ENCODE measurements around the gene DNM1. TPM values are rescaled to one million over a fixed set of nuclear protein-coding genes. Genes with fewer than 3 reads are reported as not detected.

The DNM1 gene
- total and polyA plus RNA-seq, 4 donors: 1.2 to 23.7 (median 6.1) TPM

GRCh38 chr9:128265348-128265847 is 62.2 kb downstream of the DNM1 start:
- no peak for TF ChIP-seq CTCF (IDR thresholded peaks at IDR 0.05; ENCODE audit: control extremely low read depth, extremely low read depth)
- Histone ChIP-seq H3K9ac (ENCODE audit: insufficient read depth in 1 of 2, low read length in 2 of 2) (no peak overlapping the region), H3K36me3 (ENCODE audit: control insufficient read depth in 4 of 4, insufficient read depth in 4 of 4, low read length in 4 of 4) (peaks cover 18 to 57% (median 28%) of the 10 kb centered on the region in 4 donors), H3K27ac (ENCODE audit: low read depth in 1 of 2, low read length in 1 of 2) (no peak overlapping the region), H3K9me3 (ENCODE audit: control insufficient read depth in 4 of 4, insufficient read depth in 3 of 4, low read length in 3 of 4) (no peaks in the 10 kb centered on the region), H3K4me1 (ENCODE audit: control insufficient read depth in 5 of 5, insufficient read depth in 5 of 5, low read length in 5 of 5) (no peaks in the 10 kb centered on the region), H3K27me3 (ENCODE audit: control insufficient read depth in 3 of 3, insufficient read depth in 3 of 3, low read length in 2 of 3) (no peaks in the 10 kb centered on the region), H3K4me3 (no peak overlapping the region)
- no peak for DNase-seq
- WGBS, 2 donors: 94 to 97% methylated on average over 10 of the region's 10 CpGs
- no peak for ATAC-seq (ENCODE audit: insufficient read depth, low FRiP score)

GRCh38 chr9:128266868-128267590 is 63.9 kb downstream of the DNM1 start:
- H3K4me3 ChIP-seq: no peak overlapping the region
- no peaks in the 10 kb centered on the region for H3K9me3 ChIP-seq (ENCODE audit: control insufficient read depth in 4 of 4, insufficient read depth in 3 of 4, low read length in 3 of 4)
- no peaks in the 10 kb centered on the region for H3K4me1 ChIP-seq (ENCODE audit: control insufficient read depth in 5 of 5, insufficient read depth in 5 of 5, low read length in 5 of 5)
- no peak overlapping the region for H3K9ac ChIP-seq (ENCODE audit: insufficient read depth in 1 of 2, low read length in 2 of 2)
- peaks cover 12 to 50% (median 29%) of the 10 kb centered on the region in 4 donors for H3K36me3 ChIP-seq (ENCODE audit: control insufficient read depth in 4 of 4, insufficient read depth in 4 of 4, low read length in 4 of 4)
- DNase-seq (no peak), ATAC-seq (ENCODE audit: insufficient read depth, low FRiP score) (no peak)
- no peaks in the 10 kb centered on the region for H3K27me3 ChIP-seq (ENCODE audit: control insufficient read depth in 3 of 3, insufficient read depth in 3 of 3, low read length in 2 of 3)
- no peak overlapping the region for H3K27ac ChIP-seq (ENCODE audit: low read depth in 1 of 2, low read length in 1 of 2)
- WGBS, 2 donors: 94% methylated on average over 15 of the region's 15 CpGs
- TF ChIP-seq CTCF (IDR thresholded peaks at IDR 0.05; ENCODE audit: control extremely low read depth, extremely low read depth): no peak

- ATAC-seq (ENCODE audit: insufficient read depth, low FRiP score) (no peak), DNase-seq (no peak)
- H3K27ac ChIP-seq (ENCODE audit: low read depth in 1 of 2, low read length in 1 of 2): no peak overlapping the region
Observed at GRCh38 chr9:128271112-128271511, 67.9 kb downstream of the DNM1 start.

More at GRCh38 chr9:128271112-128271511, 67.9 kb downstream of the DNM1 start:
- 86 to 95% methylated on average over 3 of the region's 3 CpGs for WGBS, 2 donors
- Histone ChIP-seq H3K27me3 (ENCODE audit: control insufficient read depth in 3 of 3, insufficient read depth in 3 of 3, low read length in 2 of 3) (no peaks in the 10 kb centered on the region), H3K9me3 (ENCODE audit: control insufficient read depth in 4 of 4, insufficient read depth in 3 of 4, low read length in 3 of 4) (no peaks in the 10 kb centered on the region), H3K9ac (ENCODE audit: insufficient read depth in 1 of 2, low read length in 2 of 2) (no peak overlapping the region), H3K4me1 (ENCODE audit: control insufficient read depth in 5 of 5, insufficient read depth in 5 of 5, low read length in 5 of 5) (peaks cover 0 to 12% (median 1%) of the 10 kb centered on the region in 5 donors), H3K4me3 (no peak overlapping the region), H3K36me3 (ENCODE audit: control insufficient read depth in 4 of 4, insufficient read depth in 4 of 4, low read length in 4 of 4) (peaks cover 2 to 41% (median 28%) of the 10 kb centered on the region in 4 donors)
- TF ChIP-seq CTCF (IDR thresholded peaks at IDR 0.05; ENCODE audit: control extremely low read depth, extremely low read depth): no peak

Data from lung (tissue), 12 donors.